ENCODE measurements around the gene ISYNA1. TPM values are rescaled to one million over a fixed set of nuclear protein-coding genes. Genes with fewer than 3 reads are reported as not detected.

ISYNA1 gene
- polyA plus RNA-seq, 3 donors = 3.7 TPM; not detected in 2

DNA sequence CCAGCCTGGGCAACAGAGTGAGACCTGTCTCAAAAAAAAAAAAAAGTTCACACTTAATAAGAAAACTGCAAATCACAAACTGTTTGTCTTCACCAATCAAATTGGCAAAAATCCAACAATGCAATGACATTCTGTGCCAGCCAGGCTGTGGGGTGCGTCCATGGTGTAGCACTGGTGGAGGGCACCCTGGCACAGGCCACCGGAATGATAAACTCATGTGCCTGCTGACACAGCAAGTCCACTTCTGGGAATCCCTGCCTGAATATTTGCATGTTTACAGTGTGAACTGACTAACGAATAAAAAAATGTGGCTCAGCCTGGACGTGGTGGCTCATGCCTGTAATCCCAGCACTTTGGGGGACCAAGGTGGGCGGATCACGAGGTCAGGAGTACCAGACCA is 38.9 kb downstream of the ISYNA1 start:
- no peaks in the 10 kb centered on the region for H3K9me3 ChIP-seq (replicated peaks in 1 of 2; ENCODE audit: control insufficient read depth in 1 of 2, insufficient read depth in 1 of 2, low read length in 2 of 2)
- H3K4me1 ChIP-seq (ENCODE audit: control insufficient read depth in 1 of 2, insufficient read depth in 2 of 2, low read length in 2 of 2) = peaks cover 85 to 95% of the 10 kb centered on the region in 2 donors
- no peak overlapping the region for H2AFZ ChIP-seq (ENCODE audit: insufficient read depth, low read depth, low read length, poor library complexity, severe bottlenecking)
- TF ChIP-seq, protein P1, sequence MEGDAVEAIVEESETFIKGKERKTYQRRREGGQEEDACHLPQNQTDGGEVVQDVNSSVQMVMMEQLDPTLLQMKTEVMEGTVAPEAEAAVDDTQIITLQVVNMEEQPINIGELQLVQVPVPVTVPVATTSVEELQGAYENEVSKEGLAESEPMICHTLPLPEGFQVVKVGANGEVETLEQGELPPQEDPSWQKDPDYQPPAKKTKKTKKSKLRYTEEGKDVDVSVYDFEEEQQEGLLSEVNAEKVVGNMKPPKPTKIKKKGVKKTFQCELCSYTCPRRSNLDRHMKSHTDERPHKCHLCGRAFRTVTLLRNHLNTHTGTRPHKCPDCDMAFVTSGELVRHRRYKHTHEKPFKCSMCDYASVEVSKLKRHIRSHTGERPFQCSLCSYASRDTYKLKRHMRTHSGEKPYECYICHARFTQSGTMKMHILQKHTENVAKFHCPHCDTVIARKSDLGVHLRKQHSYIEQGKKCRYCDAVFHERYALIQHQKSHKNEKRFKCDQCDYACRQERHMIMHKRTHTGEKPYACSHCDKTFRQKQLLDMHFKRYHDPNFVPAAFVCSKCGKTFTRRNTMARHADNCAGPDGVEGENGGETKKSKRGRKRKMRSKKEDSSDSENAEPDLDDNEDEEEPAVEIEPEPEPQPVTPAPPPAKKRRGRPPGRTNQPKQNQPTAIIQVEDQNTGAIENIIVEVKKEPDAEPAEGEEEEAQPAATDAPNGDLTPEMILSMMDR (IDR thresholded peaks at IDR 0.05) = no peak
- no peak overlapping the region for H3K9ac ChIP-seq (ENCODE audit: insufficient read depth, low read length, poor library complexity, severe bottlenecking)
- H3K27ac ChIP-seq (ENCODE audit: low read depth in 1 of 2, low read length in 2 of 2) = peak overlapping the region in 1 of 2 donors; percentile 96
- Mint-ChIP-seq H3K36me3 (peaks cover 24 to 29% of the 10 kb centered on the region in 2 donors), H3K9me3 (peaks cover 0 to 2% (median 0%) of the 10 kb centered on the region in 7 donors), H3K4me1 (peaks cover 63% of the 10 kb centered on the region), H3K27me3 (ENCODE audit: low read depth in 3 of 3) (peaks cover 0 to 3% (median 0%) of the 10 kb centered on the region in 3 donors), H3K4me3 (no peak overlapping the region), H3K27ac (peak overlapping the region in 6 of 7 donors; percentile 18 to 98 (median 86))
- H3K36me3 ChIP-seq (replicated peaks in 1 of 2; ENCODE audit: control insufficient read depth in 1 of 2, insufficient read depth in 2 of 2, low read length in 2 of 2) = peaks cover 18 to 24% of the 10 kb centered on the region in 2 donors
- peak overlapping the region in 1 of 3 experiments; percentile 100 for H3K4me3 ChIP-seq (replicated peaks in 1 of 3; ENCODE audit: low read depth in 2 of 3, low read length in 3 of 3)
- peaks cover 30% of the 10 kb centered on the region for H4K20me1 ChIP-seq (ENCODE audit: insufficient read depth, low read length)
- H3K79me2 ChIP-seq (ENCODE audit: insufficient read depth, low read length) = peaks cover 74% of the 10 kb centered on the region
- H3K4me2 ChIP-seq (replicated peaks; ENCODE audit: extremely low read depth, low read length, poor library complexity, severe bottlenecking) = peak overlapping the region; percentile 51
- intact Hi-C loops (cut with micrococcal nuclease) = no loop called here
- 39% methylated on average over 6 of the region's 6 CpGs for WGBS (ENCODE audit: insufficient coverage)
- H3K27me3 ChIP-seq (ENCODE audit: control insufficient read depth in 2 of 2, insufficient read depth in 2 of 2, low read length in 2 of 2) = no peaks in the 10 kb centered on the region
- peak in 1 of 3 donors; percentile 49 for DNase-seq

- H3K79me2 ChIP-seq (ENCODE audit: insufficient read depth, low read length) = peaks cover 81% of the 10 kb centered on the region
- no peaks in the 10 kb centered on the region for H3K27me3 ChIP-seq (ENCODE audit: control insufficient read depth in 2 of 2, insufficient read depth in 2 of 2, low read length in 2 of 2)
- H4K20me1 ChIP-seq (ENCODE audit: insufficient read depth, low read length) = peaks cover 37% of the 10 kb centered on the region
- intact Hi-C loops (cut with micrococcal nuclease) = no loop called here
- Mint-ChIP-seq H3K27ac (peak within 1 kb of the TSS; percentile 95 to 99 (median 97)), H3K36me3 (peaks cover 29 to 44% of the 10 kb centered on the region in 2 donors), H3K4me1 (peaks cover 60% of the 10 kb centered on the region), H3K27me3 (ENCODE audit: low read depth in 3 of 3) (peaks cover 0 to 1% (median 1%) of the 10 kb centered on the region in 3 donors), H3K4me3 (peak within 1 kb of the TSS; percentile 96 to 98), H3K9me3 (peaks cover 0 to 2% (median 0%) of the 10 kb centered on the region in 7 donors)
- peak; percentile 95 to 98 (median 97) for DNase-seq
- 4% methylated on average over 27 of the region's 33 CpGs for WGBS (ENCODE audit: insufficient coverage)
- H3K4me1 ChIP-seq (ENCODE audit: control insufficient read depth in 1 of 2, insufficient read depth in 2 of 2, low read length in 2 of 2) = peaks cover 82 to 95% of the 10 kb centered on the region in 2 donors
- TF ChIP-seq, protein P1 (IDR thresholded peaks at IDR 0.05) = no peak
- peaks cover 18 to 32% of the 10 kb centered on the region in 2 donors for H3K36me3 ChIP-seq (replicated peaks in 1 of 2; ENCODE audit: control insufficient read depth in 1 of 2, insufficient read depth in 2 of 2, low read length in 2 of 2)
- H3K4me3 ChIP-seq (replicated peaks in 1 of 3; ENCODE audit: low read depth in 2 of 3, low read length in 3 of 3) = peak within 1 kb of the TSS; percentile 57 to 100 (median 97)
- no peaks in the 10 kb centered on the region for H3K9me3 ChIP-seq (replicated peaks in 1 of 2; ENCODE audit: control insufficient read depth in 1 of 2, insufficient read depth in 1 of 2, low read length in 2 of 2)
- H2AFZ ChIP-seq (ENCODE audit: insufficient read depth, low read depth, low read length, poor library complexity, severe bottlenecking) = no peak within 1 kb of the TSS
- H3K4me2 ChIP-seq (replicated peaks; ENCODE audit: extremely low read depth, low read length, poor library complexity, severe bottlenecking) = peak within 1 kb of the TSS; percentile 98
- H3K9ac ChIP-seq (ENCODE audit: insufficient read depth, low read length, poor library complexity, severe bottlenecking) = peak within 1 kb of the TSS; percentile 83
- H3K27ac ChIP-seq (ENCODE audit: low read depth in 1 of 2, low read length in 2 of 2) = peak within 1 kb of the TSS; percentile 96 to 97
Observed at GRCh38 chr19:18397242-18398202, 40.4 kb downstream of the ISYNA1 start, which contains the start of gene LRRC25. LRRC25 (minus strand) TSS chr19:18397622; CDS start chr19:18396963, 659 bp downstream.
